C1 segment of cervical spinal cord (tissue), 14 donors: Measurements from ENCODE around the gene MUC6.

Experiments
- DNase-seq, 14 donors: peaks; one replicate each; lab custom pipeline; 2025; lab: John Stamatoyannopoulos, UW

Gene MUC6

GRCh38 chr11:1036931-1037330, 413 bp upstream of the MUC6 start:
- no peak for DNase-seq

GRCh38 chr11:1035577-1036283, 788 bp downstream of the MUC6 start:
- no peak for DNase-seq

DNA sequence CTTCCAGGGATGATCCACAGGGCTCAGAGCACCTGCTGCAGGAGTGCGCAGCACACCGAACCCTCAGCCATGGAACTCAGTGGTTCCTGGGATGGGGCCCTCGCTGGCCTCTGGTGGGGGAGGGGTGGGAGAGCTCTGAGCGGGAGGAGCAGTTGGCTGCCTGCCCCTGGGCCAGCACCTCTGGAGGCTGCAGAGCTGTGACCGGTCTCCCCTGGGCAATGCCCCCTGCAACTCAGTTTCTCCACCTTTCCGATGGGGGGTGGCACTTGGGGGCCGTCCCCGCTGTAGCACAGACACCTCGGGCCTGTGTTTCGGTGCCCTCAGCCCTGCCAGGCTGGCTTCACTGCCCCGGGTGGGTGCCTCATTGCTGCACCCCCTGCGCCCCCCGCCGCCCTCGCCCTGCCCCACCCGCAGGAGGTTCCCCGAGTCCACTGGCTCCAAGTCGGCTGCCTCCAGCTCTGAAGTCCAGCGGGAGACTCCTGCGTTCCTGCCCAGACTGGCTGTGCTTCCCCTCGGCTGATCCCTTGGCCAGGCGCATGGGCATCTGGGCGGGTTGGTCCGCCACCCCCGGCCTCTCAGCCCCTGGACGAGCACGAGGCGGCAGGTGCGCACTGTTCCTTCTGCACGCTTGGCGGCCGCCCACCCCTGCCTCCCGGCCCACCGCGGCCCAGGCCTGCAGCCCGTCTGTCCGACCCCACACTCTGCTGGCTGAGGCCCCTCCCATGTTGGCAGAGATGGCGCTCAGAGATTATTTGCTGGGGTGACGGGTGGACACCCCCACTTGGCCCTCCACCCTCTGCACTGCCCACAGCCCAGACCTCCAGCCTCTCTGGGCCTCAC, 1.8 kb downstream of the MUC6 start:
- no peak for DNase-seq

DNA sequence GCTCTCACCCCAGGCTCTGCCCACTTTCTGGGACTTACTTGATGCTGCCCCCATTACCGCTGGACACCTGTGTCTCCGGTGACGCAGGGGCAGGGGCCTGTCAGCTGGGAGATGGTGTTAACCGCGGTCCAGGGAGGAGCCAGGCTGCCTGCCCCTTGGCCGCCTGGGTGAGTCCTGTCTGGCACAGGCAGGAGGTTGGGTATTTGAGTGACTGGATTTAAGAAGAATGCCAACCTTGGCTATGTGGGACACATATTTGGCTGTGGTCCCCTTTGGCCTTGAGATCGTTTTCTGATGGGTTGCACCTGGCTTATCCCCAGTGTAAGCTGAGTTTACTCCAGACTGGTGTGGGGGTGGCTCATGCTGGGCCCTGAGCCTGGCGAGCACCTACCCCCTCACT, 2.5 kb downstream of the MUC6 start:
- DNase-seq, result no peak

DNA sequence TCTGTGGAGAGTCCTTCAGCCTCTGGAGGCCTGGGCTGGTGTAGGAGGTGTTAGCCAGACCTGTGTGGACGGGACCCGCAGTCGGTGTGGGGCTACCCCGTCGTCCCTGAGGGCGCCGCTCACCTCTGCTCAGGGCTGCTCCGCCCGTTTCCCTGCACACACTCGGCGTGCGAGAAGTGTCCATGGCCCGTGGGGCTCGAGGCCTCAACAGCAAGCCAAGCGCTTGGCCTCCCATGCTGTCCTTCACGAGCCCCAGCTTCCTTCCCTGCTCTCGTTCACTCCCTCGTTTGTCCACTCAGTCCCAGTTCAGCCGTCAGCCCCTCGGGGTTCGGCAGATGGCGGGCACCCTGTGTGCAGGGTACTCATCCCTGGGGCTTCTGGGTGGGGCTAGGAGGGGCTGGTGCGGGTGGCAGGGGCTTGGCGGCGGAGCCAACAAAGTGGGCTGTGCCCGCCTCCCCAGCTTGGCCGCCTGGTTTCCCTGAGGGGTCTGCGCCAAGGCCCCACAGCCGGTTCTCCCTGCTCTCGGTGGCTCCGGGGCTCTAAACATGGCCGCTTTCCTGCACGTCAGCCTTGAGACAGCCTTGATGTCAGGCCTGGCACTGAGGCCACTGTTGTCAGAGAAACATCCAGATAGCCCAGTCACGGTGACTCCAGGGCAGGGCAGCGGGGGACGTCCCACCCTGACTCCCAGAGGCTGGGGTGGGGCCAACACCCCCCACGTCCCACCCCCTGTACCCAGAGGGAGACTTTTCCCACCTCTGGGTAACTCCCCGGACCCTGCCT, 3.3 kb downstream of the MUC6 start:
- DNase-seq, result no peak

GRCh38 chr11:1032310-1032891, 4.1 kb downstream of the MUC6 start:
- no peak for DNase-seq

DNA sequence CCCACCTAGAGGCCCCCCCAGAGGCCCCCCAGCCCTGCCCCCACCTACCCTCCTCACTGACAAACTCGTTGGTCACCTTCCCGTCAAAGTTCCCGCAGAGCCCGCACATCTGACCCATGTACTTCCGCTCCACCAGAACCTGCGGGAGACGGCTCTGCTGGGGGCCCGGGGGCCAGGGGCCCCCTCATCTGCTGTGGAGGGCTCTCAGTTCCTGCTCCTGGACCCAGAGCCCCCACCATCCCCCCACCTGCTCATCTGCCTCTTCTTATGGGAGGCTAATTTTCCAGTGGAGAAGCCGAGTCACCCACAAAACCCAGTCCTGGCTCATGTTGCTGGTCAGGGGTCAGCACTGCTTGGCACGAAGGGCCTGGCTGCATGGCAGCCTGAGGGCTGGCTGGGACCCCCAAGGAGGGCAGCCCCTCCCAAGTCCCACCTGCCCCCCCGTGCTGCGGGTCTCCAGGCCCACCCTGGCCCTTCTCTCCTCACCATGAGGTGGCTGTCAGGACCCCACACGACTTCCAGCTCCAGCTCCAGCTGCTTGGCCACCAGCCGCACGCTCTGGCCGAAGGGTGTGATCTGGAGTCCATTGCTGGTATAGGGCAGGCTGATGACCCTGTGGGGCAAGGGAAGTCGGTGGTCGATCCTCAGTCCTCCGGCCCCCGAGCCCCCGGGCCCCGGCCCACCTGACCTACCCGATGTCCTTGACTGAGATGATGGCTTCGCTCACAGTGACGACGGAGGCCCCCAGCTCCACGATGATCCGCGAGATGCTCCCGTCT, 5.2 kb downstream of the MUC6 start:
- no peak for DNase-seq

- DNase-seq, result no peak
Measured at GRCh38 chr11:1030556-1030955, 6.0 kb downstream of the MUC6 start.

- DNase-seq, result no peak
Measured at GRCh38 chr11:1030086-1030485, 6.4 kb downstream of the MUC6 start.

DNA sequence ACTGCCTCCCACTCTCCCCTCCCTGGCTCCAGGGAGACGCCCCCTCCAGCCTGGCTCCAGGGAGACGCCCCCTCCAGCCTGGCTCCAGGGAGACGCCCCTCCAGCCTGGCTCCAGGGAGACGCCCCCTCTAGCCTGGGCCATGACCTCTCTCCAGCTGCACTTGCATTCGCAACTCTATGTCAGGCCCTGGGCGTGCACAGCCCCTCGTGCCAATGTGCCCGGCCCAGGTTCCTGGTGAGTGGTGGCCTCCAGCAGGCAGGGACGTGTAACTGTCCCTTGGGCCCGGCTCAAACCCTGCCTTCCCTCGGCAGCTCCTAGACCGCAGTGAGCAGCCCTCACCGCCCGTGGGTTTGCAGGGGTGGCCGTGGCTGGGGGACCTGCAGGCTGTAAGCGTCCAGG, 6.9 kb downstream of the MUC6 start:
- no peak for DNase-seq

DNA sequence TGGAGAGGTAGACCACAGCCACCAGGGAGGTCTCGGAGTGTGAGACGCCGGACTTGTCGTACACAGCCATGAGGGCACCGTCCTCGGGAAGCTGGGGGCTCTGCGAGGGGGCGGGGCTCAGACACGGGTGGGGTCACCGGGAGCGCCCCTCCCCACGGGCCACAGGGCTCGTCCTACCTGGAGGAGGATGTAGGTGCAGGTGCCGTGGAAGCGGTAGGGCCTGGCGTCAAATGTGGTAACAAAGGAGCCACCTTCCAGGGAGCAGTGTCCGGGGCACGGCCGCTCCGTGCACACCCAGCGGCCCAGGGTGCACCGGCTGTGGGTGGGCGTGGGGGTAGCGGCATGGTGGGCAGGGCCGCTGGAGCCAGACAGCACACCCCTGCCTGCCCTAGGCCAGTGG, 7.5 kb downstream of the MUC6 start:
- DNase-seq, result no peak

DNA sequence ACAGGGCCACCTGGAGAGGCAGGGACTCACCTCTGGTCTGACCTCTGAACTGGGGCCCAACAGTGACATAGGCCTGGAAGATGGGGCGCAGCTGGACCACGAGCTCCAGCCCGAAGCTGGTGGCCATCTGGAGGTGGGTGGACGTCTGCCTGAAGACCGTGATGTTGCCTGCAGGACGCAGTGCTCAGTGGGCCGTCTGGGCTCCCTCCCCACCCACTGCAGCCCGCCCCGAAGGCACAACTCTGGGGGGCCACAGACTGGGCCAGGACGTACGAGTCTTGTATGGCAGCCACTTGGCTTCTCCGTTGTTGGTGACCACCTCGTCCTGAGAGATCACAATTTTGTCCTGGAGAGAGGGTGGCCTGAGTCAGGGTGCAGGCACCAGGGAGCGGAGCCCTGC, 7.9 kb downstream of the MUC6 start:
- DNase-seq, result no peak

- no peak for DNase-seq
Measured at GRCh38 chr11:1028291-1028540, 8.3 kb downstream of the MUC6 start.

- no peak for DNase-seq
Measured at GRCh38 chr11:1027483-1028290, 8.8 kb downstream of the MUC6 start.

DNA sequence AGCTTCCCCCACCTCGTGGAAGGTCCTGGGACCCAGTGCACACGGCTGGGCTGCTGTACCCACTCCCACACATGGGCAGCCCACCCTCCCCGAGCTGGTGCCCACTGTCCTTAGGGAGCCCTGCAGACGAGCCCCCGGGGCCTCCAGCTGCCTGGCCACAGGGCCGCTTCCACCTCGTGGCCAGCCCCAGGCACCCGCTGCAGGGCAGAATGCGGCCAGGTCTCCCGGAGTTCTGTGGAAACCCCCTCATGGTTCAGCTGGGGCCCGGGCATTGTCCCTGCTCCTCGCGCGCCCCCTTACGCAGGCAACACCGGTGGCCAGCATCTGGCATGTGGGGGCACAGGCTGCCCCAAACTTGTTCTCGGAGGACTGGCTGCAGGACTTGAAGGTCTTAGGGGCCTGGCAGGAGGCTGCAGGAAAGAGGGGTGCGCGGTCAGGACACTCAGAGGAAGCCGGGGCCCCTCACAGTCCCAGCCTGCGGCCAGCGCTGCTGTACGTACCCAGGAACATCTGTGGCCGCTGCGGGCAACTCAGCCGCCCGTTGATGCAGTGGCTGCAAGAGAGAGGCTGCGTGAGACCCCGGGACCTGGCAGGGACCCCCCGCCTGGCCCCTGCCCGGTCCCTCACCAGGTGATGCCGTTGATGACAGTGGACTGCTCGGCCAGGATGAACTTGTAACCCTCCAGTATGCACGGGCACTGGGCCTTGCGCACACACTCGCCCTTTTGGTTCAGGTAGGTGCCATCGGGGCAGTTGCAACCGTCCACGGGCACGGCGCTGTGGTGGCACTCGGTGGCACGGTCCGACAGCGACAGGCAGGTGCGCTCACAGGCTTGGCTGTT, 9.7 kb downstream of the MUC6 start:
- no peak for DNase-seq

DNA sequence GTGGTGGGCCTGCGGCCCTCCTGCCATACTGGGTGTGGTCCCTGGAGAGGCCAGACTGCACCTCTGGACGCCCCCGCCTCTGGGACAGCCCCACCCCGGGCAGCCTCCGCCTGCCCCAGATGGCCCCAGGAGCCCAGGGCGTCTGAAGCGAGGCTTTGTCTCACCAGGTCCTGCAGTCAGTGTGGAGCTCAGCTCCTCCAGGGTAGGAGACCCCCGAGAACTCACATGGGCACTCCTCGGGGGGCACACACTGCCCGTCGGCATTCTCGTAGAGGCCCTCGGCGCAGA, 10.4 kb downstream of the MUC6 start:
- DNase-seq, result no peak

DNA sequence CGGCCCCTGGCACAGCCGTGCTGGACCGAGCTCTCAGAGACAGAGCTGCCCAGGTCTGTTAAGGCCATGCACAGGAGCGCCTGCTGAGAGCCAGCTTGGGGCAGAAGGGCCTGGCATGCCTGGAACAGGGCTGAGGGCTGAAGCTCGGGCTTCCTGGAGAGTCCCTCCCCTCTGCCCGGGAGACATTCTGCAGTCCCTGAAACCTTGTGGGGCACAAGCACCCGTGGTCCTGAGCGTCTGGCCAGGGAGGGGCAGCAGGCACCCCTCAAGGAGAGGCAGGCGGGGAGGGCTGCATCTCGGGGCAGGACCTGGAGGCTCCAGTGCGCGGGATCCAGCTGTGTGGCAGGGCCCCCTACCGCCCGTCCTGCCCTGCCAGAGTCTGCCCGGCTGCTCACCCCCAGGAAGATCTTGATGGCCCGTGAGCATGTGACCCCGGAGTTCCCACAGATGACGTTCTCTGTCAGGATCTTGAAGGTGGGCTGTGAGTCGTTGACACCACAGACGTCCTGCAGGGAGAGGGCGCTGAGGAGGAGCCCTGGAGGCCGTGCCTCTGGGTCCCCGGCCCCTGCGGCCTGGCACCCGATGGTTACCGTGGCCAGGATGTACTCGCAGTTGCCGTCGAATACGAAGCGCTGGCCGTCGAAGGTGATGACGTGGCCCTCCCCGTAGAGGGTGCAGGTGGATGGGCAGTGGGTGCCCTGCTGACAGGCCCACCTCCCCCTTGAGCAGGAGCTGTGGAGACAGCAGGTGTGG, 10.9 kb downstream of the MUC6 start:
- no peak for DNase-seq

DNA sequence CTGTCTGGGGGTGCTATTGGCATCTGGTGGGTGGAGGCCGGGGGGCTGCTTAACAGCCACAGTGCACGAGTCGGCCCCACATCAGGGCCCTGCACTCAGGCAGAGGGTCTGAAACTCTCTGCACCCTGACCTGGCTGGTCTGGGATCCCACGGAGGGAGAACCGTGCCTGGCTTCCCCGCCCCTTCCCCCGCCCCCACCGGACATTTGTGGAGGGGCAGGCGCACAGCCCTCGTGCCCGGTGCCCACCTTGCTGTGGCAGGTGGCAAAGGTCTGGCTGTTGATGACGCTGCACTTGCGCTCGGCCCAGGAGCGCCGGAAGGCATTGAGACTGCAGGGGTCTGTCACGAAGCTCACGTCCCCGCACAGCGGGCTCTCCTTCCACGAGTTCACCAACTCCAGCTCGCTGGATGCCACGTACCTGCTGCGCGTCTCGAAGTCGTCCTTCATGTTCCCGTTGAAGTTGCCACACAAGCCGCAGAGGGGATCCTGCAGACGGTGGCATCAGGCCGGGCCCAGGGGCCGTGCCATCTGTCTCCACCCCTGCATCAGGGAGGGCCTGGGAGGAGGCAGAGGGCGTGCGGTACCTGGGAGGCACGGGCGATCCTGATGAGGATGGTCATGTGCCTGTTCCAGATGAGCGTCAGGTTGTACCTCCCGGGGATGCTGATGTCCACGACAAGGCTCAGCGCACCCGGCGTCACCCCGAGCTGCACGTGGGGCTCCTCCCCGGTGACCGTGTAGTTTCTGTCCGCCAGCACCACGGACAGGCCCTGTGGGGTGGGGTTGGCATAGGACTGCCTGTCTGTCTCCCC, 11.7 kb downstream of the MUC6 start:
- no peak for DNase-seq
